Gastroesophageal sphincter (tissue), 3 donors: ENCODE measurements around the gene UBE2E2.

Experiments
- CTCF ChIP-seq, 4 experiments: fragments of 200-600 bp in 2 of 4; fragments of 450-650 bp in 2 of 4; sonication (generic) in 1 of 4; IDR thresholded peaks; one replicate each; pipeline ENCODE4 v1.5.1; 2017 to 2019; ENCODE audit warnings: antibody characterized with exemption in 4 of 4, mild to moderate bottlenecking in 2 of 4, moderate library complexity in 2 of 4
- EP300 ChIP-seq: sonication (generic); formaldehyde crosslinking; IDR thresholded peaks from one replicate; pipeline ENCODE4 v1.6.1; 2017; ENCODE audit warnings: antibody characterized with exemption, mild to moderate bottlenecking
- POLR2A ChIP-seq, 2 donors: fragments of 450-650 bp; IDR thresholded peaks; one replicate each; pipeline ENCODE4 v1.6.1; 2017; ENCODE audit warnings: antibody characterized with exemption in 2 of 2, mild to moderate bottlenecking in 2 of 2, moderate library complexity in 1 of 2
- POLR2AphosphoS5 ChIP-seq: sonication (generic); formaldehyde crosslinking; IDR thresholded peaks from one replicate; pipeline ENCODE4 v1.6.1; 2017; ENCODE audit warnings: antibody characterized with exemption

GRCh38 chr3:23495507-23495906, 292.4 kb downstream of the UBE2E2 start:
- no peak for TF ChIP-seq CTCF (IDR thresholded peaks at IDR 0.05)
- no peak for TF ChIP-seq POLR2AphosphoS5
- no peak for TF ChIP-seq EP300
- TF ChIP-seq POLR2A (IDR thresholded peaks at IDR 0.05): no peak
